COLO668 (cell line): Measurements from ENCODE around the gene NOC2L.

Experiments
- DNase-seq: peaks from one replicate; lab custom pipeline; 2025; ENCODE audit not compliant: unreplicated experiment; lab: John Stamatoyannopoulos, UW

Gene NOC2L

GRCh38 chr1:931380-932172 is 27.5 kb downstream of the NOC2L start:
- no peak for DNase-seq

DNA sequence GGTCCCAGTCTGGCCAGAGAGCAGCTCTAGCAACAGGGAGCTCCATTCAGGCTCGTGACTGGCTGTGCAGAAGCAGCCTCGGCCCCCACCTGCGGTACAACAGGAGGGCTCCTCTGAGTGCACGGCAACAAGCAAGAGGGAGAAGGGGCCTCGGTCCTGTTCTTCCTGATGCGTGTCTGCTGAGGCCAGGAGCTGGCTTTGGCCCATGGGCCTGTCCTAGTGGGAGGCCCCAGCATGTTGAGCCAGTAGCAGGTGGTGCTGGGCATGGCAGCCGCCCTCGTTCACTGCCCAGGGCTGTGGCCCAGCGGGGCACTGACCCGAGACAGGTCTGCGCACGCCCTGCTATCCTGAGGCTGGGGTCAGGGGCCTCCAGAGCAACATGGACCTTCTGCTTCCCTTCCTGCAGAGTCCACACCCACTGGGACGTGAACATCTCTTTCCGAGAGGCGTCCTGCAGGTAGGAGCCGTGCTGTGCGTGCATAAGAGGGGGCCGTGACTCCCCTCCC is 28.4 kb downstream of the NOC2L start:
- no peak for DNase-seq

DNA sequence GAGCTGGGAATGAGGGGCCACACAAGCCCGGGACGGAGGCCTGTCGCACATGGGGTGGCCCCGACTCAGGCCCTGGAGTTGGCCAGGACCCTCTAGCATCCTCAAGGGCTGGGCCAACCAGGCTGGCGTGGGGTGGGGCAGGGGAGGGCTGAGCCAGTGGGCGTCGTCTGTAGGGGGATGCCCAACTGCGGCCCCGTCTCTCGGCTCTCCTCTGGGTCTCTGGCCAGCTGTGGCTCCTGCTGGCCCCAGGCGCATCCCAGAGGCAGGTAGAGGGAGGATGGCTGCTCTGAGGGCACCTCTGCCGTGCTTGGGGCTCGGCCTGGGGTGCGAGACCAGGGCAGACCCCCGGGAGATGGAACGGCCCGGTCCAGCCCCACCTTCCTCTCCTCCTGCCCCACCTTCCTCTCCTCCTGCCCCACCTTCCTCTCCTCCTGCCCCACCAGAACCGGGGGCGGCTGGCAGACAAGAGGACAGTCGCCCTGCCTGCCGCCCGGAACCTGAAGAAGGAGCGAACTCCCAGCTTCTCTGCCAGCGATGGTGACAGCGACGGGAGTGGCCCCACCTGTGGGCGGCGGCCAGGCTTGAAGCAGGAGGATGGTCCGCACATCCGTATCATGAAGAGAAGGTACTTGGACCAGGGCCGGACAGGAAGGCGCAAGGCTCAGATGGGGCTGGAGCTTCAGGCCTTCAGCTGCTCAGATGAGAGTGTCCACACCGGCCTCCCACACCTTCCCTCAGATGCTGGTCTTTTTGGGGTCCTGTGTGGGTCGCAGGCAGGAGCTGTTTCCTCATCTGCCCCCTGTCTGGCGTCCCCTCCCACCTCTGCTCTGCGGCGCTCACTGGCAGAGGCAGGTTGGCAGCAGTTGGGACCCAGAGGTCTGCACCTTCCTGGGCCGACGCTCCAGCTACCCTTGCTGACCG is 29.1 kb downstream of the NOC2L start:
- no peak for DNase-seq

- DNase-seq = peak; percentile 72
Measured at GRCh38 chr1:928825-929661, 30.0 kb downstream of the NOC2L start.

- no peak for DNase-seq
Measured at GRCh38 chr1:927748-928147, 31.3 kb downstream of the NOC2L start.

- DNase-seq = no peak
Measured at GRCh38 chr1:927234-927633, 31.8 kb downstream of the NOC2L start.

DNA sequence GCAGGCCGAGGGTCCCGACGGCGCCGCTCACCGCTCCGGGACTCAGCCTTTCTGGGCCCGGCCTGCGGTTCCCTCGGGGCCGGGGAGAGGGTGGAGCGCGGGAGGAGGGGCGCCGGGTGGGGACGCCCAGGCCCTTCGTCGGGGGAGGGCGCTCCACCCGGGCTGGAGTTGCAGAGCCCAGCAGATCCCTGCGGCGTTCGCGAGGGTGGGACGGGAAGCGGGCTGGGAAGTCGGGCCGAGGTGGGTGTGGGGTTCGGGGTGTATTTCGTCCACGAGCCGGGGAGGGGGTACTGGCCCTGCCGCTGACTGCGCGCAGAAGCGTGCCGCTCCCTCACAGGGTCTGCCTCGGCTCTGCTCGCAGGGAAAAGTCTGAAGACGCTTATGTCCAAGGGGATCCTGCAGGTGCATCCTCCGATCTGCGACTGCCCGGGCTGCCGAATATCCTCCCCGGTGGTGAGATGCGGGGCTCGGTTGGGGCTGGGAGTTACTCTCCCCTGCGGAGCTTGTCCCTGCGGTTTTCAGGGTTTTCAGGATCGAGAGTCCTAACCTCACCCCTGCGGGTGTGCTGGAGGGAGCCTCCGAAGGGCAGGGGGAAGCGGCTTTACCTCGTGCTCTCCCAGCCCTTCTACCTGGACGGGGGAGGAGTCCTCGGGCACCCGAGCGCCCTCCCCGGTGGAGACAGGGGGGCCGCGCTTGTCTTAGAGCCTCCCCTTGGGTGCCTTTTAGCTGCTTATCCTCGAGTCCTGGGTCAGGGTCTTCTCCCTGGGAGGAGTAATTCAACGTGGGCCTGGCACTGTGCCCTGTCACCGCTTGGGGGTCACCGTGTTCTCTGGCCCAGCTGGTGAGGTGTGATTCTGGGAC is 33.3 kb downstream of the NOC2L start:
- no peak for DNase-seq

- DNase-seq = peak; percentile 78
Measured at GRCh38 chr1:924656-925560, 34.1 kb downstream of the NOC2L start.

- DNase-seq = no peak
Measured at GRCh38 chr1:923991-924655, 34.9 kb downstream of the NOC2L start.

- peak; percentile 95 for DNase-seq
Measured at GRCh38 chr1:923131-923990, 35.7 kb downstream of the NOC2L start, which contains the start of gene SAMD11. Gene SAMD11 (plus strand): TSS chr1:923923. CDS start chr1:924432, 509 bp downstream.

GRCh38 chr1:921011-921837 is 37.8 kb downstream of the NOC2L start:
- DNase-seq = peak; percentile 94

DNA sequence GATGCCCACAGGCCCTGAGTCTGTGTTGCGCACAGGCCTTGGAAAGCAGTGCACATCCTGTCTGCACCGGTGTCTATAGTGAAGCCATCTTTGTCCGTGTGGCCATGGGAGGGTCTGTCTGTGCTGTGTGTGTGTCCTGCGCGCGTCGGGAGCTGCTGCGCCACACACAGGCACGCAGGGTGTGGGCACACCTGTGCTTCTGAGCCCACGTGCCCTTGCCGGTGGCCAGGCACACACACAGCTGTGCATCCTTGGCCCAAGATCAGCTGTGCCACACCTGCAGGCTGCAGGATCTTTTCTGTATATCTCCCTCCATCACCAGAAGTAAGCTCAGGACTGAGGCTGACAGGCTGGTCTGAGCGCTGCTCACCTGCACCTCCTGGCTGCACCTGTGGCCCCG is 38.5 kb downstream of the NOC2L start:
- DNase-seq = peak; percentile 62

DNA sequence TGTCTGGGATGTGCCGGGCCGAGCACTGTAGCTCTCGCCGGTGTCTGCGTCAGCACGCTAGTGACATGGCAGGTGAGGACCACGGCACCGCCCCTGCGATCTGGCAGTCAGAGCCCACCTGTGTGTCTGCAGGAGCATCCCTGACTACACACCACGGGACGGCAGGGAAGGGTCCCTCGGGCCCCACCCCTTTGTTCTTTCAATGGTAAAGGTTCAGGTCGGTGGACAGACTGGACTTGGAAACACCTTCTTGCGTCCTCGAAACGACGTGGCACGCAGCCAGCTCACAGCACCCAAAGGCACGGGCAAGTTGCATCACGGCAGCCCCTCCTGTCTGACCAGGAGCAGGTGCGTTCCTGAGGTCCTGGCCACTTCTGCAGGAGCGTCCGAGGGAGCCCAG is 39.0 kb downstream of the NOC2L start:
- peak; percentile 62 for DNase-seq

DNA sequence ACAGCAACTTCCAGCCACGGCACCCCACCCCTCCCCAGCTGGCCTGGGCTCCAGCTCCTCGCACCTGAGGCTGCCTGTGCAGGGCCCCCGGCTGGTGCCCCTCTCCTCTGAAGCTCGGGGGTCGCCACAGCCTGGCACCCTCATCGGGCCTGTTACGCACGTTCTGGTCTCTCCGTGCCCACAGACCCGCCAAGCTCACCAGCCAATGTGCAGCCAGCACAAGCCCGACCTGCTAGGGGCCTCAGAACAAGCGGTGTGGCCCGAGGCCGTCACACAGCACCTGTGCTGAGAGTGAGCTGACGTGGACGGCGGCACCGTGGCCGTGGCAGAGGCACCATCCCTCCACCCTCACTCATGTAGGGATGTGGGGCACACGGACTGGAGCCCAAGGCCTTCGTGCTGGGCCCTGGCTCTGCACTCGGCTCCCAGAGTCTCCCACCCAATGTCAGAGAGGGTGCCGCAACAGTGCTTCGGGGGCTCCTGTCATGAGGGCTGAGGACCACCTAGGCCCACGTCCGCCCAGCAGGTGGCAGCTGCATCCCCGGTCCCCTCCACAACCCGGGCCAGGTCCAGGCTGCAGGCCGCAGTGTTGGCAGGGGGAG is 39.7 kb downstream of the NOC2L start:
- DNase-seq = no peak

DNA sequence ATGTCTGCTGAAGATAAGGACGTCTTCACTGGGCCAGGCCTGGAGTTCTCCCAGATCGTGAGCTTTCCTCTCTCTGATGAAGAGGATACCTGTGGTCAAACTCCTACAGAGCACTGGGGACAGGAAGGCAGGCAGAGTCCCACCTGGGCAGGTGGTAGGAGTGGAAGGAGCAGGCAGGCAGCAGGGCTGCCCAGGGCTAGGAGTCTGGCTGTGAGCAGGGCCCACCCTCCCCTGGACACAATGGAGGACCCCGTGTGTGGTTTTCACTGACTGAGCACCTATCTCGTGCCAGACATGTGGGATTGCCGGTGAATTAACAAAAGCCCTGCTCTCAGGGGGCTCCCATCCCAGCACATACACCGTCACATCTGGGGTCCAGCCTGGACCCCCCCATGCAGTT is 40.2 kb downstream of the NOC2L start:
- DNase-seq = no peak

GRCh38 chr1:918353-918752 is 40.7 kb downstream of the NOC2L start:
- DNase-seq = no peak
